ENCODE results near the gene MRPS10. TPM values are rescaled to one million over a fixed set of nuclear protein-coding genes. Genes with fewer than 3 reads are reported as not detected.

MRPS10 gene
- total RNA-seq, 2 experiments from 2014 or later: 17.1 to 18.4 TPM

GRCh38 chr6:42228305-42228704, 10.6 kb upstream of the MRPS10 start:
- H3K4me3 ChIP-seq (ENCODE audit: low read length): no peak overlapping the region
- H3K9me3 ChIP-seq (ENCODE audit: control insufficient read depth in 1 of 2, insufficient read depth in 1 of 2, low read length in 2 of 2): no peaks in the 10 kb centered on the region
- ChIA-PET POLR2A (interaction anchor here (0.7 kb wide), 1 partner anchor 29 kb away, joined by 3 read pairs; no protein-coding TSS in a partner anchor), CTCF (no interaction called here)
- intact Hi-C loops (cut with DNase I, micrococcal nuclease): no loop called here
- no peaks in the 10 kb centered on the region for H3K4me1 ChIP-seq (ENCODE audit: insufficient read depth, low read length)
- Mint-ChIP-seq H3K9me3 (no peaks in the 10 kb centered on the region), H3K4me3 (no peak overlapping the region), H3K27ac (no peak overlapping the region), H3K27me3 (no peaks in the 10 kb centered on the region), H3K36me3 (ENCODE audit: low read depth) (peaks cover 54% of the 10 kb centered on the region), H3K4me1 (ENCODE audit: low read depth) (no peaks in the 10 kb centered on the region)
- H3K27me3 ChIP-seq (ENCODE audit: control insufficient read depth in 1 of 2, insufficient read depth in 2 of 2, low read length in 2 of 2): no peaks in the 10 kb centered on the region
- peaks cover 50% of the 10 kb centered on the region for H3K36me3 ChIP-seq (ENCODE audit: insufficient read depth, low read length)
- DNase-seq (no peak), ATAC-seq (ENCODE audit: poor library complexity) (no peak)
- H3K27ac ChIP-seq (ENCODE audit: low read depth in 1 of 2, low read length in 2 of 2): no peak overlapping the region
- no peak for TF ChIP-seq CTCF (IDR thresholded peaks at IDR 0.05)

DNA sequence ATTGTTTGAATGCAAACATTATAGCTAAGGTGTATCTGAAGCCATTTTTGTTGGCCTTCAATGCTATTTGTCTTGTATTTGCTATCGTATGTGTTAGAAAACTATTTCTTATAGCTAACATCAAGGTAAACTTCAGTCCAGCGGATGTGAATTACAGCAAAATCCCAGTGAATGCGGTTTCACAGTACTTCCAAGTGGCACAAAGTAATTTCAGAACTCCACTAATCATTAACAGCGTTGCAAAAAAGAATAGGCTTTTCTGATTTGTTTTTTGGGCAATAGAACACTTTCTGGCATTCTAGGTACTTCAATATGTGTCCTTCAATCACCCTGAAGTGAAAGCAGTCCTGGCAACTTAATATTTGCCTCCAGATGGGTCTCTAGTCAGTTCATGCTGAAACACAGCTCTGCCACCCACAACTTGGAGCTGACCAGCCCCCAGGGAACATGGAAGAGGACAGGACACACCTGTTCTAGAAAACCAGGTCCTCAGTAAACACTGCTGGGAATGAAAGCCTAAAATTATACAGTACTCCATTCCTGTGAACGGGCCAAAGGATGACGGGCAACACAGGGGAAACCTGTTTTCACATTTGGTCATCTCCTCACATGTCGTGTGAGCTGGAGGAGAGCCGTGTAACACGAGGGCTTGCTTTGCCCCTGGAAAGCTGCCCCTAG, 9.7 kb upstream of the MRPS10 start:
- no peak for ATAC-seq (ENCODE audit: poor library complexity)

DNA sequence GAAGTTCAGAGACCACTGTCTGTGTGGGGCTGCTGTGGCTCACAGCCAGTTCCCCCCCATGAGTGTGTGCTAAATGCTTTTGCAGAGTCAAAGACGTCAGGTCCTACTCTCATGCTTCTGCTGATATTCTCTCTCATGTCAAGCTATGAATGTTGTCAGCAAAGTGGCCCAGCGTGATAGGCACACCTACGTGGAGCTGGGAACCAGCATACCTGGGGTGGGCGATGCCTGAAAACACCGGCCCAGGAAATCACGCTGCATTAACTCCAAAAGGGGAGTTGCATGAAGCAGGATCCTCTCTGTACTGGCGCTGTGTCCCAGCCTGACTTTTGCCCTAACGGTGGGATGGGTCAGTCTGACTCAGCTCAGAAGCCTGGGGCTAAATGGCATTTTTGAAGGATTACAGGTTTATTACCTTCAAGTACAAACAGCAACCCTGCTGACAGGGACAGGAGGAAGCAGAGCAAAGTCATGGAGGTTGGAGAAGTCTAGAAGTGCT, 9.0 kb upstream of the MRPS10 start:
- peaks cover 41% of the 10 kb centered on the region for H3K36me3 Mint-ChIP-seq (ENCODE audit: low read depth)
- H3K36me3 ChIP-seq (ENCODE audit: insufficient read depth, low read length): peaks cover 43% of the 10 kb centered on the region
- H3K9me3 ChIP-seq (ENCODE audit: control insufficient read depth in 1 of 2, insufficient read depth in 1 of 2, low read length in 2 of 2): no peaks in the 10 kb centered on the region
- no peak for TF ChIP-seq CTCF (IDR thresholded peaks at IDR 0.05)
- intact Hi-C loops (cut with DNase I, micrococcal nuclease): no loop called here
- no peaks in the 10 kb centered on the region for H3K4me1 Mint-ChIP-seq (ENCODE audit: low read depth)
- H3K4me3 Mint-ChIP-seq: no peak overlapping the region
- ATAC-seq (ENCODE audit: poor library complexity): no peak
- CTCF ChIA-PET: no interaction called here
- DNase-seq: no peak
- no peaks in the 10 kb centered on the region for H3K27me3 Mint-ChIP-seq
- POLR2A ChIA-PET: interaction anchor here (1.5 kb wide), 1 partner anchor 10 kb away, joined by 4 read pairs; the partner anchor contains the start of gene MRPS10
- H3K27ac ChIP-seq (ENCODE audit: low read depth in 1 of 2, low read length in 2 of 2): no peak overlapping the region
- H3K4me1 ChIP-seq (ENCODE audit: insufficient read depth, low read length): no peaks in the 10 kb centered on the region
- no peaks in the 10 kb centered on the region for H3K27me3 ChIP-seq (ENCODE audit: control insufficient read depth in 1 of 2, insufficient read depth in 2 of 2, low read length in 2 of 2)
- no peak overlapping the region for H3K4me3 ChIP-seq (ENCODE audit: low read length)
- no peaks in the 10 kb centered on the region for H3K9me3 Mint-ChIP-seq
- H3K27ac Mint-ChIP-seq: no peak overlapping the region

More for the DNA sequence above, 9.7 kb upstream of the MRPS10 start:
- Mint-ChIP-seq H3K9me3 (no peaks in the 10 kb centered on the region), H3K4me3 (no peak overlapping the region), H3K27me3 (no peaks in the 10 kb centered on the region), H3K4me1 (ENCODE audit: low read depth) (no peaks in the 10 kb centered on the region), H3K27ac (no peak overlapping the region), H3K36me3 (ENCODE audit: low read depth) (peaks cover 47% of the 10 kb centered on the region)
- Histone ChIP-seq H3K4me3 (ENCODE audit: low read length) (no peak overlapping the region), H3K9me3 (ENCODE audit: control insufficient read depth in 1 of 2, insufficient read depth in 1 of 2, low read length in 2 of 2) (no peaks in the 10 kb centered on the region), H3K36me3 (ENCODE audit: insufficient read depth, low read length) (peaks cover 44% of the 10 kb centered on the region), H3K27ac (ENCODE audit: low read depth in 1 of 2, low read length in 2 of 2) (no peak overlapping the region), H3K27me3 (ENCODE audit: control insufficient read depth in 1 of 2, insufficient read depth in 2 of 2, low read length in 2 of 2) (no peaks in the 10 kb centered on the region), H3K4me1 (ENCODE audit: insufficient read depth, low read length) (no peaks in the 10 kb centered on the region)
- intact Hi-C loops (cut with DNase I, micrococcal nuclease): no loop called here
- TF ChIP-seq CTCF (IDR thresholded peaks at IDR 0.05): no peak
- ChIA-PET POLR2A (interaction anchor here (0.7 to 1.5 kb wide), 2 partner anchors 10 to 30 kb away, joined by 3 to 4 read pairs; partner anchors contain the start of gene MRPS10), CTCF (no interaction called here)
- DNase-seq: no peak
